ENCODE measurements around the gene SLC6A11.

- TF ChIP-seq CTCF (optimal IDR thresholded peaks at IDR 0.05 in 1 of 3, IDR thresholded peaks at IDR 0.05 in 1 of 3, conservative IDR thresholded peaks at IDR 0.05 in 1 of 3; ENCODE audit: extremely low read depth in 1 of 3, insufficient read depth in 2 of 3, low read length in 3 of 3) (no peak), EZH2 (IDR thresholded peaks at IDR 0.05; ENCODE audit: low read length) (no peak)
These were observed 94.3 kb downstream of the SLC6A11 start for GRCh38 chr3:10910367-10910766.
